A673 (cell line): ENCODE data around the gene ACOT7. TPM values are rescaled to one million over a fixed set of nuclear protein-coding genes. Genes with fewer than 3 reads are reported as not detected.

Source experiments
- BruUV-seq: library from RNA; stranded (reverse); fragments of 400-500 nt; replicated peaks from 2 replicates; lab custom pipeline; 2021; lab: Mats Ljungman, UMichigan
- CTCF ChIA-PET: fragments of 300-600 bp; sonication (Branson Sonifier 250); formaldehyde crosslinking; loops from one replicate; lab custom pipeline; 2022; ENCODE audit warnings: antibody characterized with exemption; lab: Charles Lee
- POLR2A ChIA-PET: fragments of 300-600 bp; sonication (Branson Sonifier 250); formaldehyde crosslinking; loops from one replicate; lab custom pipeline; 2022; ENCODE audit warnings: antibody characterized with exemption; ENCODE audit not compliant: low non-redundant PET; lab: Charles Lee
- DNase-seq: peaks from one replicate; pipeline ENCODE4 v3.0.0-alpha.2; 2015; ENCODE audit warnings: low spot score
- H3K27ac ChIP-seq: fragments of 200-600 bp; sonication (generic); 2 replicates; pipeline ENCODE4 v1.5.1; 2016; ENCODE audit warnings: mixed run types, low read depth, mild to moderate bottlenecking, mixed read lengths, antibody characterized with exemption, low read length; ENCODE audit not compliant: poor library complexity, severe bottlenecking
- H3K27me3 ChIP-seq: fragments of 200-600 bp; sonication (generic); replicated peaks from 2 replicates; pipeline ENCODE4 v1.6.1; 2017; ENCODE audit warnings: mixed run types, low read depth, mild to moderate bottlenecking, mixed read lengths, antibody characterized with exemption, low read length; ENCODE audit not compliant: insufficient read depth, poor library complexity
- H3K36me3 ChIP-seq: fragments of 200-600 bp; sonication (generic); 2 replicates; pipeline ENCODE4 v1.6.1; 2016; ENCODE audit warnings: mixed run types, mild to moderate bottlenecking, mixed read lengths, antibody characterized with exemption, low read length; ENCODE audit not compliant: insufficient read depth, poor library complexity, severe bottlenecking
- H3K4me1 ChIP-seq: fragments of 200-600 bp; sonication (generic); 2 replicates; pipeline ENCODE4 v1.6.1; 2017; ENCODE audit warnings: mixed run types, mild to moderate bottlenecking, mixed read lengths, antibody characterized with exemption, low read length; ENCODE audit not compliant: insufficient read depth, poor library complexity, severe bottlenecking
- H3K4me3 ChIP-seq: fragments of 200-600 bp; sonication (generic); 2 replicates; pipeline ENCODE4 v1.5.1; 2016; ENCODE audit warnings: low read depth, mixed run types, mild to moderate bottlenecking, mixed read lengths, low read length; ENCODE audit not compliant: poor library complexity, severe bottlenecking
- H3K9me3 ChIP-seq: fragments of 200-600 bp; sonication (generic); 2 replicates; pipeline ENCODE4 v1.6.1; 2016; ENCODE audit warnings: mixed run types, low read depth, mild to moderate bottlenecking, mixed read lengths, antibody characterized with exemption, low read length; ENCODE audit not compliant: poor library complexity, severe bottlenecking
- CTCF ChIP-seq: fragments of 300-800, 200-600 bp; sonication (generic); conservative IDR thresholded peaks from 2 replicates; pipeline ENCODE4 v1.5.1; 2017; ENCODE audit warnings: low read depth, mild to moderate bottlenecking, antibody characterized with exemption, low read length, moderate library complexity, mixed read lengths
- EZH2 ChIP-seq: fragments of 200-600 bp; sonication (generic); IDR thresholded peaks from 2 replicates; pipeline ENCODE4 v1.6.1; 2017; ENCODE audit warnings: borderline replicate concordance, low read depth, mild to moderate bottlenecking, mixed read lengths, antibody characterized with exemption, low read length; ENCODE audit not compliant: poor library complexity, severe bottlenecking
- intact Hi-C: fragments of 100-400 bp; cut with micrococcal nuclease; formaldehyde crosslinking; loops from one replicate; pipeline ENCODE4 v1.10.0; 2022; ENCODE audit not compliant: unreplicated experiment
- total RNA-seq: library from RNA; stranded (reverse); gene quantifications from 2 replicates; pipeline ENCODE4 v1.2.3, GENCODE V29; 2021

ACOT7 gene
- total RNA-seq, 1 experiment from 2014 or later, result 132 TPM

DNA sequence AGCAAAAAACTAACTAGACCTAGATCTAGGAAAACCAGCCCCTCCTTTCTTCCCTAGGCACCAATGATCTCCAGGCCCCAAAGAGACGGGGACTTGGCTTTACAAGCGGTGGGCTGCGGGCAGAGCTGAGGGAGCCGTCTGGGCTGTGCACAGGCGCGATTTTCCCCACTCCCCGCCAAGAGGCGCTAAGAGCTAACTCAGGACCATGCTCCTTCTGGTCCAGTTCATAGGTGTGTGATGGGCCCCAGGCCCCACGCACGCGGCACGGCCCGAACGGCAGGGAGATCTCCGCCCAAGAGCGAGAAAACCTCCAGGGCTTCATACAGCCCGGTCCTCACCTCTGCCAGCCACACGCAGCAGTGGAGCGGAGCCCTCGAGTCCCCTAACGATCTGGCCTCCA, 125.2 kb downstream of the ACOT7 start:
- DNase-seq, result no peak
- ChIA-PET POLR2A (no interaction called here), CTCF (interaction anchor here (0.8 kb wide), 1 partner anchor 116 kb away, joined by 3 read pairs; no protein-coding TSS in a partner anchor)
- Histone ChIP-seq H3K27ac (no peak overlapping the region), H3K4me1 (peaks cover 41% of the 10 kb centered on the region), H3K9me3 (no peaks in the 10 kb centered on the region), H3K36me3 (no peaks in the 10 kb centered on the region), H3K4me3 (no peak overlapping the region), H3K27me3 (no peaks in the 10 kb centered on the region)
- BruUV-seq, result no TSS peak
- intact Hi-C loops, result no loop called here
- TF ChIP-seq CTCF, result no peak
- TF ChIP-seq EZH2, result no peak

- POLR2A ChIA-PET, result no interaction called here
- H3K27me3 ChIP-seq, result no peaks in the 10 kb centered on the region
- CTCF ChIA-PET, result no interaction called here
- TF ChIP-seq EZH2 (no peak), CTCF (no peak)
- no peaks in the 10 kb centered on the region for H3K9me3 ChIP-seq
- H3K36me3 ChIP-seq, result no peaks in the 10 kb centered on the region
- peaks cover 40% of the 10 kb centered on the region for H3K4me1 ChIP-seq
- no TSS peak for BruUV-seq
- no peak overlapping the region for H3K27ac ChIP-seq
- no peak for DNase-seq
- intact Hi-C loops, result no loop called here
- no peak overlapping the region for H3K4me3 ChIP-seq
Measured at GRCh38 chr1:6267686-6268322, 125.8 kb downstream of the ACOT7 start.

- intact Hi-C loops, result no loop called here
- ChIA-PET POLR2A (no interaction called here), CTCF (no interaction called here)
- no peak for DNase-seq
- no TSS peak for BruUV-seq
- Histone ChIP-seq H3K9me3 (no peaks in the 10 kb centered on the region), H3K27me3 (no peaks in the 10 kb centered on the region), H3K36me3 (no peaks in the 10 kb centered on the region), H3K4me1 (peaks cover 32% of the 10 kb centered on the region), H3K27ac (no peak overlapping the region), H3K4me3 (no peak overlapping the region)
- TF ChIP-seq EZH2 (no peak), CTCF (no peak)
Measured at GRCh38 chr1:6266641-6267040, 126.9 kb downstream of the ACOT7 start.
